OCI-LY7 (cell line): Measurements from ENCODE around the gene KLHL1. TPM values are rescaled to one million over a fixed set of nuclear protein-coding genes. Genes with fewer than 3 reads are reported as not detected.

Experiments used
- BruUV-seq: library from RNA; stranded (reverse); fragments of 400-500 nt; replicated peaks from 2 replicates; lab custom pipeline; 2021; lab: Mats Ljungman, UMichigan
- CTCF ChIA-PET: fragments of 300-600 bp; sonication (Branson Sonifier 250); formaldehyde crosslinking; loops from one replicate; lab custom pipeline; 2022; ENCODE audit warnings: antibody characterized with exemption; ENCODE audit not compliant: unreplicated experiment; lab: Charles Lee
- POLR2A ChIA-PET: fragments of 300-600 bp; sonication (Branson Sonifier 250); formaldehyde crosslinking; loops from one replicate; lab custom pipeline; 2022; ENCODE audit warnings: antibody characterized with exemption; lab: Charles Lee
- DNase-seq: peaks from one replicate; pipeline ENCODE4 v3.0.0-alpha.2; 2015; ENCODE audit warnings: low spot score
- H2AFZ ChIP-seq: fragments of 200-600 bp; sonication (generic), shearing (Covaris generic); 2 replicates; pipeline ENCODE4 v1.6.1; 2014; ENCODE audit warnings: mild to moderate bottlenecking, antibody characterized with exemption, low read length, moderate library complexity
- H3K27ac ChIP-seq: fragments of 200-600 bp; sonication (generic); 2 replicates; pipeline ENCODE4 v1.5.1; 2014; ENCODE audit warnings: mixed run types, low read depth, mild to moderate bottlenecking, moderate library complexity, low read length, inconsistent platforms; ENCODE audit not compliant: poor library complexity, severe bottlenecking
- H3K36me3 ChIP-seq: fragments of 200-600 bp; sonication (generic); 2 replicates; pipeline ENCODE4 v1.6.1; 2014; ENCODE audit warnings: mild to moderate bottlenecking, antibody characterized with exemption, low read length, moderate library complexity, mixed read lengths; ENCODE audit not compliant: insufficient read depth
- H3K4me1 ChIP-seq: fragments of 200-600 bp; sonication (generic); 2 replicates; pipeline ENCODE4 v1.5.1; 2014; ENCODE audit warnings: mild to moderate bottlenecking, low read length; ENCODE audit not compliant: insufficient read depth, poor library complexity, severe bottlenecking
- H3K4me2 ChIP-seq: fragments of 200-600 bp; sonication (generic); 2 replicates; pipeline ENCODE4 v1.6.1; 2014; ENCODE audit warnings: mild to moderate bottlenecking, low read length
- H3K4me3 ChIP-seq: fragments of 200-600 bp; sonication (generic); 2 replicates; pipeline ENCODE4 v1.5.1; 2014; ENCODE audit warnings: mild to moderate bottlenecking, low read depth, low read length; ENCODE audit not compliant: poor library complexity, severe bottlenecking
- H3K79me2 ChIP-seq: fragments of 200-600 bp; sonication (generic); 2 replicates; pipeline ENCODE4 v1.6.1; 2016; ENCODE audit warnings: low read depth, mild to moderate bottlenecking, low read length, moderate library complexity, mixed read lengths; ENCODE audit not compliant: insufficient read depth
- H3K9me2 ChIP-seq: fragments of 200-600 bp; sonication (generic); 2 replicates; pipeline ENCODE4 v1.6.1; 2016; ENCODE audit warnings: mild to moderate bottlenecking, low read length, mixed read lengths; ENCODE audit not compliant: insufficient read depth
- H3K9me3 ChIP-seq: fragments of 200-600 bp; sonication (generic); 2 replicates; pipeline ENCODE4 v1.6.1; 2014; ENCODE audit warnings: mild to moderate bottlenecking, mixed run types, low read length, mixed read lengths
- H4K20me1 ChIP-seq: fragments of 200-600 bp; sonication (generic); 2 replicates; pipeline ENCODE4 v1.6.1; 2014; ENCODE audit warnings: mild to moderate bottlenecking, antibody characterized with exemption, low read length, moderate library complexity, mixed read lengths; ENCODE audit not compliant: insufficient read depth
- CTCF ChIP-seq: fragments of 200-600 bp; sonication (generic); conservative IDR thresholded peaks from 2 replicates; pipeline ENCODE4 v1.5.1; 2014; ENCODE audit warnings: mild to moderate bottlenecking, antibody characterized with exemption, low read length, moderate library complexity, mixed read lengths
- EZH2phosphoT487 ChIP-seq: fragments of 200-600 bp; sonication (generic); IDR thresholded peaks from 2 replicates; pipeline ENCODE4 v1.6.1; 2018; ENCODE audit warnings: low read depth, borderline replicate concordance, mild to moderate bottlenecking, mixed run types, antibody characterized with exemption, low read length, moderate library complexity, mixed read lengths
- intact Hi-C: fragments of 100-400 bp; cut with micrococcal nuclease; formaldehyde crosslinking; loops from one replicate; pipeline ENCODE4 v1.10.0; 2022; ENCODE audit not compliant: unreplicated experiment
- total RNA-seq, 2 experiments: library from RNA; depleted of rRNA in 1 of 2; stranded (reverse); fragments of >200 nt in 1 of 2; shearing (Covaris generic) in 1 of 2; gene quantifications; 2 replicates each; pipeline ENCODE4 v1.2.3, GENCODE V29; 2014 to 2022

KLHL1 gene
- total RNA-seq, 2 experiments from 2014 or later = not detected

GRCh38 chr13:69769608-69770007, 338.6 kb downstream of the KLHL1 start:
- TF ChIP-seq EZH2phosphoT487 = no peak
- no peak for TF ChIP-seq CTCF
- no TSS peak for BruUV-seq
- Histone ChIP-seq H3K4me2 (no peak overlapping the region), H3K4me1 (no peaks in the 10 kb centered on the region), H3K79me2 (no peaks in the 10 kb centered on the region), H3K9me3 (no peaks in the 10 kb centered on the region), H4K20me1 (no peaks in the 10 kb centered on the region), H2AFZ (no peak overlapping the region), H3K27ac (no peak overlapping the region), H3K9me2 (no peaks in the 10 kb centered on the region), H3K36me3 (no peaks in the 10 kb centered on the region), H3K4me3 (no peak overlapping the region)
- intact Hi-C loops = no loop called here
- peak; percentile 3 for DNase-seq
- POLR2A ChIA-PET = interaction anchor here (0.9 kb wide), 1 partner anchor 23 kb away, joined by 3 read pairs; no protein-coding TSS in a partner anchor
- CTCF ChIA-PET = no interaction called here

GRCh38 chr13:69761581-69761980, 346.7 kb downstream of the KLHL1 start:
- ChIA-PET CTCF (no interaction called here), POLR2A (no interaction called here)
- H3K4me1 ChIP-seq = no peaks in the 10 kb centered on the region
- H3K4me2 ChIP-seq = no peak overlapping the region
- no peaks in the 10 kb centered on the region for H3K79me2 ChIP-seq
- BruUV-seq = no TSS peak
- no peak overlapping the region for H3K27ac ChIP-seq
- DNase-seq = no peak
- H2AFZ ChIP-seq = no peak overlapping the region
- no peaks in the 10 kb centered on the region for H3K36me3 ChIP-seq
- H4K20me1 ChIP-seq = no peaks in the 10 kb centered on the region
- H3K9me2 ChIP-seq = no peaks in the 10 kb centered on the region
- H3K4me3 ChIP-seq = no peak overlapping the region
- intact Hi-C loops = no loop called here
- TF ChIP-seq CTCF = no peak
- no peak for TF ChIP-seq EZH2phosphoT487
- no peaks in the 10 kb centered on the region for H3K9me3 ChIP-seq

GRCh38 chr13:69755101-69755500, 353.2 kb downstream of the KLHL1 start:
- Histone ChIP-seq H3K79me2 (no peaks in the 10 kb centered on the region), H3K4me3 (no peak overlapping the region), H3K36me3 (no peaks in the 10 kb centered on the region), H3K9me2 (no peaks in the 10 kb centered on the region), H3K4me2 (no peak overlapping the region), H3K4me1 (no peaks in the 10 kb centered on the region), H3K27ac (no peak overlapping the region), H3K9me3 (no peaks in the 10 kb centered on the region), H2AFZ (no peak overlapping the region), H4K20me1 (no peaks in the 10 kb centered on the region)
- intact Hi-C loops = no loop called here
- CTCF ChIA-PET = no interaction called here
- BruUV-seq = no TSS peak
- POLR2A ChIA-PET = interaction anchor here (0.5 kb wide), 1 partner anchor 11 kb away, joined by 3 read pairs; no protein-coding TSS in a partner anchor
- no peak for TF ChIP-seq CTCF
- no peak for TF ChIP-seq EZH2phosphoT487
- DNase-seq = no peak
